ENCODE data around the gene GRIA4.

GRIA4 gene

GRCh38 chr11:105915021-105915420 is 305.1 kb downstream of the GRIA4 start:
- no peak overlapping the region for H3K9ac ChIP-seq (ENCODE audit: low read length)
- H3K36me3 ChIP-seq (ENCODE audit: control insufficient read depth, insufficient read depth, low read length): no peaks in the 10 kb centered on the region
- no peaks in the 10 kb centered on the region for H3K4me1 ChIP-seq (ENCODE audit: control insufficient read depth, insufficient read depth, low read length)
- no peaks in the 10 kb centered on the region for H3K27me3 ChIP-seq (ENCODE audit: control insufficient read depth, insufficient read depth, low read length)
- H3K9me3 ChIP-seq (ENCODE audit: control insufficient read depth, low read length): no peaks in the 10 kb centered on the region
- no peak overlapping the region for H3K4me3 ChIP-seq (ENCODE audit: low read length)

GRCh38 chr11:105918039-105918438 is 308.2 kb downstream of the GRIA4 start:
- no peaks in the 10 kb centered on the region for H3K4me1 ChIP-seq (ENCODE audit: control insufficient read depth, insufficient read depth, low read length)
- H3K36me3 ChIP-seq (ENCODE audit: control insufficient read depth, insufficient read depth, low read length): no peaks in the 10 kb centered on the region
- no peaks in the 10 kb centered on the region for H3K9me3 ChIP-seq (ENCODE audit: control insufficient read depth, low read length)
- no peak overlapping the region for H3K4me3 ChIP-seq (ENCODE audit: low read length)
- H3K27me3 ChIP-seq (ENCODE audit: control insufficient read depth, insufficient read depth, low read length): no peaks in the 10 kb centered on the region
- no peak overlapping the region for H3K9ac ChIP-seq (ENCODE audit: low read length)

GRCh38 chr11:105918600-105918999 is 308.7 kb downstream of the GRIA4 start:
- Histone ChIP-seq H3K4me1 (ENCODE audit: control insufficient read depth, insufficient read depth, low read length) (no peaks in the 10 kb centered on the region), H3K36me3 (ENCODE audit: control insufficient read depth, insufficient read depth, low read length) (no peaks in the 10 kb centered on the region), H3K9ac (ENCODE audit: low read length) (no peak overlapping the region), H3K9me3 (ENCODE audit: control insufficient read depth, low read length) (no peaks in the 10 kb centered on the region), H3K27me3 (ENCODE audit: control insufficient read depth, insufficient read depth, low read length) (no peaks in the 10 kb centered on the region), H3K4me3 (ENCODE audit: low read length) (no peak overlapping the region)

- Histone ChIP-seq H3K36me3 (ENCODE audit: control insufficient read depth, insufficient read depth, low read length) (no peaks in the 10 kb centered on the region), H3K9ac (ENCODE audit: low read length) (no peak overlapping the region), H3K27me3 (ENCODE audit: control insufficient read depth, insufficient read depth, low read length) (no peaks in the 10 kb centered on the region), H3K4me3 (ENCODE audit: low read length) (no peak overlapping the region), H3K9me3 (ENCODE audit: control insufficient read depth, low read length) (no peaks in the 10 kb centered on the region), H3K4me1 (ENCODE audit: control insufficient read depth, insufficient read depth, low read length) (no peaks in the 10 kb centered on the region)
Observed at GRCh38 chr11:105923252-105923651, 313.4 kb downstream of the GRIA4 start.

GRCh38 chr11:105923807-105924206 is 313.9 kb downstream of the GRIA4 start:
- Histone ChIP-seq H3K9me3 (ENCODE audit: control insufficient read depth, low read length) (no peaks in the 10 kb centered on the region), H3K9ac (ENCODE audit: low read length) (no peak overlapping the region), H3K36me3 (ENCODE audit: control insufficient read depth, insufficient read depth, low read length) (no peaks in the 10 kb centered on the region), H3K27me3 (ENCODE audit: control insufficient read depth, insufficient read depth, low read length) (no peaks in the 10 kb centered on the region), H3K4me3 (ENCODE audit: low read length) (no peak overlapping the region), H3K4me1 (ENCODE audit: control insufficient read depth, insufficient read depth, low read length) (no peaks in the 10 kb centered on the region)

- Histone ChIP-seq H3K4me3 (ENCODE audit: low read length) (no peak overlapping the region), H3K4me1 (ENCODE audit: control insufficient read depth, insufficient read depth, low read length) (no peaks in the 10 kb centered on the region), H3K9me3 (ENCODE audit: control insufficient read depth, low read length) (no peaks in the 10 kb centered on the region), H3K36me3 (ENCODE audit: control insufficient read depth, insufficient read depth, low read length) (no peaks in the 10 kb centered on the region), H3K9ac (ENCODE audit: low read length) (no peak overlapping the region), H3K27me3 (ENCODE audit: control insufficient read depth, insufficient read depth, low read length) (no peaks in the 10 kb centered on the region)
Observed at GRCh38 chr11:105929084-105929955, 319.4 kb downstream of the GRIA4 start.

GRCh38 chr11:105933695-105934094 is 323.8 kb downstream of the GRIA4 start:
- Histone ChIP-seq H3K36me3 (ENCODE audit: control insufficient read depth, insufficient read depth, low read length) (no peaks in the 10 kb centered on the region), H3K9ac (ENCODE audit: low read length) (no peak overlapping the region), H3K9me3 (ENCODE audit: control insufficient read depth, low read length) (no peaks in the 10 kb centered on the region), H3K27me3 (ENCODE audit: control insufficient read depth, insufficient read depth, low read length) (no peaks in the 10 kb centered on the region), H3K4me1 (ENCODE audit: control insufficient read depth, insufficient read depth, low read length) (no peaks in the 10 kb centered on the region), H3K4me3 (ENCODE audit: low read length) (no peak overlapping the region)

- no peaks in the 10 kb centered on the region for H3K9me3 ChIP-seq (ENCODE audit: control insufficient read depth, low read length)
- H3K9ac ChIP-seq (ENCODE audit: low read length): no peak overlapping the region
- no peaks in the 10 kb centered on the region for H3K27me3 ChIP-seq (ENCODE audit: control insufficient read depth, insufficient read depth, low read length)
Observed at GRCh38 chr11:105935791-105936190, 325.9 kb downstream of the GRIA4 start.

GRCh38 chr11:105937331-105937730 is 327.5 kb downstream of the GRIA4 start:
- H3K9ac ChIP-seq (ENCODE audit: low read length): no peak overlapping the region
- H3K36me3 ChIP-seq (ENCODE audit: control insufficient read depth, insufficient read depth, low read length): no peaks in the 10 kb centered on the region

More at GRCh38 chr11:105935791-105936190, 325.9 kb downstream of the GRIA4 start:
- H3K4me1 ChIP-seq (ENCODE audit: control insufficient read depth, insufficient read depth, low read length): no peaks in the 10 kb centered on the region
- H3K36me3 ChIP-seq (ENCODE audit: control insufficient read depth, insufficient read depth, low read length): no peaks in the 10 kb centered on the region
- no peak overlapping the region for H3K4me3 ChIP-seq (ENCODE audit: low read length)

GRCh38 chr11:105937738-105938137 is 327.9 kb downstream of the GRIA4 start:
- Histone ChIP-seq H3K36me3 (ENCODE audit: control insufficient read depth, insufficient read depth, low read length) (no peaks in the 10 kb centered on the region), H3K9me3 (ENCODE audit: control insufficient read depth, low read length) (no peaks in the 10 kb centered on the region), H3K27me3 (ENCODE audit: control insufficient read depth, insufficient read depth, low read length) (no peaks in the 10 kb centered on the region), H3K4me1 (ENCODE audit: control insufficient read depth, insufficient read depth, low read length) (no peaks in the 10 kb centered on the region), H3K9ac (ENCODE audit: low read length) (no peak overlapping the region), H3K4me3 (ENCODE audit: low read length) (no peak overlapping the region)

More at GRCh38 chr11:105937331-105937730, 327.5 kb downstream of the GRIA4 start:
- H3K4me1 ChIP-seq (ENCODE audit: control insufficient read depth, insufficient read depth, low read length): no peaks in the 10 kb centered on the region
- no peaks in the 10 kb centered on the region for H3K9me3 ChIP-seq (ENCODE audit: control insufficient read depth, low read length)
- H3K4me3 ChIP-seq (ENCODE audit: low read length): no peak overlapping the region
- no peaks in the 10 kb centered on the region for H3K27me3 ChIP-seq (ENCODE audit: control insufficient read depth, insufficient read depth, low read length)

- Histone ChIP-seq H3K27me3 (ENCODE audit: control insufficient read depth, insufficient read depth, low read length) (no peaks in the 10 kb centered on the region), H3K9ac (ENCODE audit: low read length) (no peak overlapping the region), H3K36me3 (ENCODE audit: control insufficient read depth, insufficient read depth, low read length) (no peaks in the 10 kb centered on the region), H3K4me3 (ENCODE audit: low read length) (no peak overlapping the region), H3K9me3 (ENCODE audit: control insufficient read depth, low read length) (no peaks in the 10 kb centered on the region), H3K4me1 (ENCODE audit: control insufficient read depth, insufficient read depth, low read length) (no peaks in the 10 kb centered on the region)
Observed at GRCh38 chr11:105942921-105943320, 333.0 kb downstream of the GRIA4 start.

GRCh38 chr11:105948918-105949590 is 339.2 kb downstream of the GRIA4 start:
- no peak overlapping the region for H3K4me3 ChIP-seq (ENCODE audit: low read length)
- no peaks in the 10 kb centered on the region for H3K9me3 ChIP-seq (ENCODE audit: control insufficient read depth, low read length)
- no peaks in the 10 kb centered on the region for H3K27me3 ChIP-seq (ENCODE audit: control insufficient read depth, insufficient read depth, low read length)

More at GRCh38 chr11:105948918-105949590, 339.2 kb downstream of the GRIA4 start:
- Histone ChIP-seq H3K36me3 (ENCODE audit: control insufficient read depth, insufficient read depth, low read length) (no peaks in the 10 kb centered on the region), H3K9ac (ENCODE audit: low read length) (no peak overlapping the region), H3K4me1 (ENCODE audit: control insufficient read depth, insufficient read depth, low read length) (no peaks in the 10 kb centered on the region)

Measured in mucosa of stomach (tissue), 1 donor.